A549 (cell line): ENCODE results near the gene CLDN7. TPM values are rescaled to one million over a fixed set of nuclear protein-coding genes. Genes with fewer than 3 reads are reported as not detected.

ENCODE experiments used
- ATAC-seq, 2 experiments: fragments of 200-7000 bp in 1 of 2; fragments of >200 bp in 1 of 2; cut with Nextera tagmentation in 1 of 2; cut with Tn5 transposase in 1 of 2; 3 replicates each; pipeline versions ENCODE4 v1.8.0 to v1.9.1; 2018 to 2020; ENCODE audit warnings: mild to moderate bottlenecking in 1 of 2, moderate library complexity in 1 of 2
- CTCF ChIA-PET: fragments of 300-600 bp; sonication (Branson Sonifier 250); formaldehyde crosslinking; extraction: SDS; loops from one replicate; lab custom pipeline; 2021; ENCODE audit warnings: antibody characterized with exemption, inconsistent platforms; lab: Yijun Ruan, JAX
- POLR2A ChIA-PET: fragments of 350-600 bp; formaldehyde crosslinking; extraction: SDS; loops from one replicate; lab custom pipeline; 2021; ENCODE audit warnings: antibody characterized with exemption, inconsistent platforms; lab: Yijun Ruan, JAX
- DNase-seq, 2 experiments: peaks; one replicate each; pipeline versions ENCODE4 v3.0.0 to v3.0.0-alpha.2; 2011 to 2016; ENCODE audit warnings: low read depth in 1 of 2, low spot score in 1 of 2
- FAIRE-seq: peaks from 2 replicates; lab custom pipeline; 2011; peaks lifted over from hg19 to GRCh38; lab: Jason Lieb, UNC
- H3K27ac ChIP-seq, 2 experiments: fragments of >200 bp; sonication (Bioruptor Twin); formaldehyde crosslinking; 3 replicates each; pipeline ENCODE4 v1.5.1; 2016 to 2017
- H3K4me1 ChIP-seq: fragments of >200 bp; sonication (Bioruptor Twin); formaldehyde crosslinking; 3 replicates; pipeline ENCODE4 v1.6.1; 2016
- H3K4me2 ChIP-seq: fragments of >200 bp; sonication (Bioruptor Twin); formaldehyde crosslinking; 3 replicates; pipeline ENCODE4 v1.6.1; 2016
- H3K4me3 ChIP-seq: fragments of >200 bp; sonication (Bioruptor Twin); formaldehyde crosslinking; 3 replicates; pipeline ENCODE4 v1.5.1; 2016
- H3K9me3 ChIP-seq: fragments of >200 bp; sonication (Bioruptor Twin); formaldehyde crosslinking; 3 replicates; pipeline ENCODE4 v1.6.1; 2016
- ATOH8 ChIP-seq: fragments of 250-450 bp; sonication (Bioruptor Pico); IDR thresholded peaks from 2 replicates; pipeline ENCODE4 v1.5.0; 2020; ENCODE audit warnings: low read depth, mild to moderate bottlenecking, moderate library complexity
- BCL3 ChIP-seq: fragments of >200 bp; sonication (Bioruptor Twin); formaldehyde crosslinking; IDR thresholded peaks from 3 replicates; pipeline ENCODE4 v1.6.1; 2016
- CBX8 ChIP-seq: fragments of 200-600 bp; sonication (generic); IDR thresholded peaks from 2 replicates; pipeline ENCODE4 v1.6.1; 2016
- E2F6 ChIP-seq: IDR thresholded peaks from 2 replicates; pipeline ENCODE4 v1.6.1; 2012; ENCODE audit warnings: low read depth, borderline replicate concordance
- EHMT2 ChIP-seq: fragments of 200-600 bp; sonication (generic); IDR thresholded peaks from 2 replicates; pipeline ENCODE4 v1.6.1; 2016; ENCODE audit warnings: antibody characterized with exemption, low read depth, mild to moderate bottlenecking, moderate library complexity
- FOSB ChIP-seq: fragments of 250-450 bp; sonication (Bioruptor Pico); IDR thresholded peaks from 2 replicates; pipeline ENCODE4 v1.5.0; 2020; ENCODE audit warnings: mild to moderate bottlenecking, moderate library complexity
- FOSL2 ChIP-seq, 2 experiments: fragments of 450-650 bp in 1 of 2; fragments of >200 bp in 1 of 2; sonication (Bioruptor Twin) in 1 of 2; formaldehyde crosslinking; IDR thresholded peaks; 2 replicates each; pipeline versions ENCODE4 v1.5.0 to v1.6.1; 2016 to 2020; ENCODE audit warnings: mild to moderate bottlenecking in 1 of 2, moderate library complexity in 1 of 2
- FOXS1 ChIP-seq: fragments of 250-450 bp; sonication (Bioruptor Pico); IDR thresholded peaks from 2 replicates; pipeline ENCODE4 v1.5.0; 2020; ENCODE audit warnings: mild to moderate bottlenecking, moderate library complexity
- HOXB5 ChIP-seq: fragments of 250-450 bp; sonication (Bioruptor Pico); IDR thresholded peaks from 2 replicates; pipeline ENCODE4 v1.5.0; 2020; ENCODE audit warnings: mild to moderate bottlenecking, moderate library complexity
- JUN ChIP-seq, 2 experiments: fragments of >200 bp; sonication (Bioruptor Twin); formaldehyde crosslinking; IDR thresholded peaks; 2 replicates in 1 of 2; 3 replicates in 1 of 2; pipeline ENCODE4 v1.6.1; 2016 to 2017
- JUNB ChIP-seq: fragments of >200 bp; sonication (Bioruptor Twin); formaldehyde crosslinking; IDR thresholded peaks from 2 replicates; pipeline ENCODE4 v1.6.1; 2016
- MAZ ChIP-seq: fragments of 150-350 bp; IDR thresholded peaks from 2 replicates; pipeline ENCODE4 v1.6.1; 2014; ENCODE audit warnings: antibody characterized with exemption, low read depth, low read length, borderline replicate concordance
- MYC ChIP-seq: IDR thresholded peaks from 2 replicates; pipeline ENCODE4 v1.6.1; 2012; ENCODE audit warnings: mild to moderate bottlenecking, inconsistent platforms, low read length, improper control_type of control experiment, borderline replicate concordance
- NFE2L2 ChIP-seq: fragments of 150-350 bp; conservative IDR thresholded peaks from 2 replicates; pipeline ENCODE4 v1.6.1; 2014; ENCODE audit warnings: low read length
- PBX3 ChIP-seq: IDR thresholded peaks from 2 replicates; pipeline ENCODE4 v1.6.1; 2012
- POLR2A ChIP-seq: IDR thresholded peaks from 2 replicates; pipeline ENCODE4 v1.6.1; 2012; ENCODE audit warnings: mild to moderate bottlenecking, low read length
- RARB ChIP-seq: fragments of 250-450 bp; sonication (Bioruptor Pico); IDR thresholded peaks from 2 replicates; pipeline ENCODE4 v1.8.0; 2021; ENCODE audit warnings: mild to moderate bottlenecking, moderate library complexity
- RNF2 ChIP-seq: fragments of 200-600 bp; sonication (generic); IDR thresholded peaks from 2 replicates; pipeline ENCODE4 v1.6.1; 2016; ENCODE audit warnings: low read depth, mild to moderate bottlenecking, antibody characterized with exemption, moderate library complexity, borderline replicate concordance
- SMC3 ChIP-seq: fragments of >200 bp; sonication (Bioruptor Twin); formaldehyde crosslinking; IDR thresholded peaks from 3 replicates; pipeline ENCODE4 v1.6.1; 2018; ENCODE audit warnings: inconsistent platforms
- SREBF2 ChIP-seq: fragments of 450-650 bp; IDR thresholded peaks from 2 replicates; pipeline ENCODE4 v1.6.1; 2014; ENCODE audit warnings: mild to moderate bottlenecking, moderate library complexity
- TFCP2L1 ChIP-seq: fragments of 250-450 bp; sonication (Bioruptor Pico); IDR thresholded peaks from 2 replicates; pipeline ENCODE4 v1.5.0; 2021; ENCODE audit warnings: mild to moderate bottlenecking
- USF2 ChIP-seq: fragments of 450-650 bp; IDR thresholded peaks from 2 replicates; pipeline ENCODE4 v1.6.1; 2014; ENCODE audit warnings: antibody characterized with exemption
- WGBS: methylation state at CpG from one replicate; pipeline ENCODE4 v1.1.6; 2017; ENCODE audit errors: missing lambda C conversion rate; 5-methylcytosine and 5-hydroxymethylcytosine counted together
- polyA plus RNA-seq, 4 experiments: library from polyadenylated mRNA; depleted of rRNA in 3 of 4; stranded (reverse); fragments of >200 nt; fragmentation: RNase III in 1 of 4; extraction: RNeasy Plus Mini Kit Qiagen cat#74134 plus additional on column Dnase treatment in 1 of 4; gene quantifications; 2 replicates in 3 of 4; 3 replicates in 1 of 4; pipeline ENCODE4 v1.2.3, GENCODE V29; 2011 to 2017

The CLDN7 gene
- polyA plus RNA-seq, 2 of the 4 experiments (the other 2 are of a cell fraction), result 0.97 to 4.2 TPM

GRCh38 chr17:7290685-7291084 lies 28.4 kb upstream of the CLDN7 start:
- no peak for TF ChIP-seq USF2
- TF ChIP-seq MYC, result no peak
- TF ChIP-seq E2F6, result no peak
- no peak for TF ChIP-seq ATOH8 (CRISPR knock-in tag)
- TF ChIP-seq SREBF2, result no peak
- TF ChIP-seq PBX3, result no peak
- no peak for TF ChIP-seq SMC3
- TF ChIP-seq RARB (CRISPR knock-in tag), result no peak
- TF ChIP-seq JUN (IDR thresholded peaks at IDR 0.05), result no peak
- TF ChIP-seq FOSB (CRISPR knock-in tag), result no peak
- no peak for TF ChIP-seq FOSL2 (IDR thresholded peaks at IDR 0.05)
- no peak for TF ChIP-seq FOSL2 (CRISPR knock-in tag; IDR thresholded peaks at IDR 0.05)
- TF ChIP-seq HOXB5 (CRISPR knock-in tag), result no peak
- TF ChIP-seq JUNB, result no peak
- no peak for TF ChIP-seq EHMT2
- no peak for TF ChIP-seq POLR2A
- TF ChIP-seq BCL3, result no peak
- no peak for FAIRE-seq
- H3K4me3 ChIP-seq, result no peak overlapping the region
- H3K9me3 ChIP-seq, result no peaks in the 10 kb centered on the region
- CTCF ChIA-PET, result interaction anchor here (1.2 to 13.5 kb wide), 5 partner anchors 10 to 270 kb away, joined by 3 to 446 read pairs (median 5); partner anchors contain the start of gene SLC2A4
- POLR2A ChIA-PET, result no interaction called here
- ATAC-seq, result no peak
- no peak for DNase-seq
- peaks cover 15% of the 10 kb centered on the region; the same call in 2 of the 3 replicates for H3K4me1 ChIP-seq
- H3K27ac ChIP-seq, result no peak overlapping the region
- H3K4me2 ChIP-seq, result no peak overlapping the region
- WGBS, result 61% methylated on average over 11 of the region's 11 CpGs

- 86% methylated on average over 19 of the region's 19 CpGs for WGBS
- no peak overlapping the region for H3K4me3 ChIP-seq
- H3K4me1 ChIP-seq, result peaks cover 14% of the 10 kb centered on the region; the same call in 2 of the 3 replicates
- ChIA-PET POLR2A (no interaction called here), CTCF (interaction anchor here (1.1 to 13.5 kb wide), 4 partner anchors 10 to 69 kb away, joined by 3 to 446 read pairs (median 50); partner anchors contain the start of genes GPS2 and SLC2A4)
- H3K9me3 ChIP-seq, result no peaks in the 10 kb centered on the region
- no peak overlapping the region for H3K4me2 ChIP-seq
- FAIRE-seq (no peak), DNase-seq (no peak), ATAC-seq (no peak)
- no peak overlapping the region for H3K27ac ChIP-seq
- TF ChIP-seq TFCP2L1 (CRISPR knock-in tag) (no peak), MAZ (no peak), FOXS1 (CRISPR knock-in tag) (no peak), CBX8 (no peak), NFE2L2 (no peak), MYC (no peak), HOXB5 (CRISPR knock-in tag) (no peak), RNF2 (no peak)
These were observed 27.9 kb upstream of the CLDN7 start for GRCh38 chr17:7290166-7290565.
